Measurements from ENCODE around the gene THOP1. TPM values are rescaled to one million over a fixed set of nuclear protein-coding genes. Genes with fewer than 3 reads are reported as not detected.
"Not testable (repeated sequence)": the region's sequence is repeated elsewhere in the genome, so short reads cannot be mapped to it uniquely, and the experiment has no call there.

The THOP1 gene
- total RNA-seq, 1 donor from 2014 or later = 79.0 TPM

DNA sequence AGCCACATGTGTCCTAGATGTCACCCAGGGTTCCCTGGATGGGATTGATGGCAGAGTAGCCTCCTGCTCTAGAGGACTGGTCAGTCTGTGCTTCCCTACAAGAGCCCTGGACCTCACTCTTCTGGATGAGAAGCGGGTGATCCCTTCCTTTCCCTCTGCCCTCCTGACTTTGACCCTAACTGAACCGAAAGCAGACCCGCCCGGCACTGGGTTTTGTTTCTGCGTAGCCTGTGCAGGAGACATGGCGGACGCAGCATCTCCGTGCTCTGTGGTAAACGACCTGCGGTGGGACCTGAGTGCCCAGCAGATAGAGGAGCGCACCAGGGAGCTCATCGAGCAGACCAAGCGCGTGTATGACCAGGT is 4.9 kb downstream of the THOP1 start:
- H3K36me3 ChIP-seq (ENCODE audit: control insufficient read depth, insufficient read depth, low read length) = no peaks in the 10 kb centered on the region
- no peak overlapping the region for H3K4me3 ChIP-seq (ENCODE audit: low read depth, low read length)
- TF ChIP-seq, protein P1, sequence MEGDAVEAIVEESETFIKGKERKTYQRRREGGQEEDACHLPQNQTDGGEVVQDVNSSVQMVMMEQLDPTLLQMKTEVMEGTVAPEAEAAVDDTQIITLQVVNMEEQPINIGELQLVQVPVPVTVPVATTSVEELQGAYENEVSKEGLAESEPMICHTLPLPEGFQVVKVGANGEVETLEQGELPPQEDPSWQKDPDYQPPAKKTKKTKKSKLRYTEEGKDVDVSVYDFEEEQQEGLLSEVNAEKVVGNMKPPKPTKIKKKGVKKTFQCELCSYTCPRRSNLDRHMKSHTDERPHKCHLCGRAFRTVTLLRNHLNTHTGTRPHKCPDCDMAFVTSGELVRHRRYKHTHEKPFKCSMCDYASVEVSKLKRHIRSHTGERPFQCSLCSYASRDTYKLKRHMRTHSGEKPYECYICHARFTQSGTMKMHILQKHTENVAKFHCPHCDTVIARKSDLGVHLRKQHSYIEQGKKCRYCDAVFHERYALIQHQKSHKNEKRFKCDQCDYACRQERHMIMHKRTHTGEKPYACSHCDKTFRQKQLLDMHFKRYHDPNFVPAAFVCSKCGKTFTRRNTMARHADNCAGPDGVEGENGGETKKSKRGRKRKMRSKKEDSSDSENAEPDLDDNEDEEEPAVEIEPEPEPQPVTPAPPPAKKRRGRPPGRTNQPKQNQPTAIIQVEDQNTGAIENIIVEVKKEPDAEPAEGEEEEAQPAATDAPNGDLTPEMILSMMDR (IDR thresholded peaks at IDR 0.05; ENCODE audit: insufficient read depth, low read length, poor library complexity, severe bottlenecking) = no peak
- DNase-seq (ENCODE audit: low read depth) = no peak
- no peaks in the 10 kb centered on the region for H3K27me3 ChIP-seq (ENCODE audit: control insufficient read depth, insufficient read depth, low read length)

DNA sequence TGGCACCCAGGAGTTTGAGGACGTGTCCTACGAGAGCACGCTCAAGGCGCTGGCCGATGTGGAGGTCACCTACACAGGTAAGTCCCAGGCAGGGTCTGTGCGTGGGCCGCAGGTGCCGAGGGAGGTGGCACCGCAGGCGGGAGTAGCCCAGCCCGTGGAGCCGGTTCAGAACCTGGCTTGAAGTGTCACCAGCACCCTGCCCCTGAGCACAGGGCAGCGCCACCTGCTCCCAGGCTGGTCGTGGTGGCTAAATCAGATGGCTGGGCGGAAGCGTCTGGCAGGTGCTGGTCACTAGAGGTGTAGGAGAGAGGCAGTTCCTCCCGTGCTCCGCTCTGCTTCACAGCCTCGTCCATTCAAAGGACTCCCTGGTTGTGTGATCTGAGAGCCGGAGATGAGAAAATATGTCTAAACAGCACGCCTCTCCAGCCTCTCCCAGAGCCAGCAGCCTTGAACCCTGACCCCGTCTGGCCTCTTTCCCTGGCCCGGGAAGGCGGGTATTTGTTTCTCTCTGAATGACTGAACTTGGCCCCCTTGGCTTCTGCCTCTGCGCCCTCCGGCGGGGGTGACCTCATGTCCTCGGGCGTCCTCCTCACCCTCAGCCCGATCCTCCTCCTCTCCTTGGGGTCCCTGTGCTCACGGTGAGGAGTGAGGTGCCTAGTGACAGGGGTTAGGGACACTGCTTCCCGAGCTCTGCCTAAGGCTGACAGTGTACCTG is 5.4 kb downstream of the THOP1 start:
- Histone ChIP-seq H3K27me3 (ENCODE audit: control insufficient read depth, insufficient read depth, low read length) (no peaks in the 10 kb centered on the region), H3K36me3 (ENCODE audit: control insufficient read depth, insufficient read depth, low read length) (no peaks in the 10 kb centered on the region), H3K4me3 (ENCODE audit: low read depth, low read length) (no peak overlapping the region)
- no peak for DNase-seq (ENCODE audit: low read depth)
- TF ChIP-seq, protein P1 (IDR thresholded peaks at IDR 0.05; ENCODE audit: insufficient read depth, low read length, poor library complexity, severe bottlenecking) = no peak

DNA sequence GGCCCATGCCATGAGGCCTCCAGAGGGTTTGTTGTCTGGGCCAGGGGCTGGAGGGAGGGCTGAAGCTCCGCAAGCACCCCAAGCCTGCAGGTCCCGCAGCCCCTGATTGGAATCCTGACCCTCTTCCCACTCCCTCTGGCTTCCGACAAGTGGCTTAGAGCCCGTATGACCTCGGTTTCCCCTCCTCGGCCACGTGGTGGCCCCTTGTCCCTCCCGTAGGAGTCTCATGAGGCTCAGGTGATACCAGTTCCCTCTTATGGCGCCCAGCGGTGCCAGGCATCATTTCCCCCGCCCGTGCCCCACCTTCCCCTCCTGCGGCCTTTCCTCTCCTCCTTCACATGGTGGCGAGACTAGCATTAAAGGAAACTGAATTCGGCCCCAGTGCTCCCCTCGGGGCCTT is 6.1 kb downstream of the THOP1 start:
- Histone ChIP-seq H3K36me3 (ENCODE audit: control insufficient read depth, insufficient read depth, low read length) (no peaks in the 10 kb centered on the region), H3K27me3 (ENCODE audit: control insufficient read depth, insufficient read depth, low read length) (no peaks in the 10 kb centered on the region), H3K4me3 (ENCODE audit: low read depth, low read length) (no peak overlapping the region)
- DNase-seq (ENCODE audit: low read depth) = no peak
- TF ChIP-seq, protein P1 (IDR thresholded peaks at IDR 0.05; ENCODE audit: insufficient read depth, low read length, poor library complexity, severe bottlenecking) = no peak

GRCh38 chr19:2791876-2792275 is 6.6 kb downstream of the THOP1 start:
- TF ChIP-seq, protein P1 (IDR thresholded peaks at IDR 0.05; ENCODE audit: insufficient read depth, low read length, poor library complexity, severe bottlenecking) = no peak
- no peak overlapping the region for H3K4me3 ChIP-seq (ENCODE audit: low read depth, low read length)
- H3K36me3 ChIP-seq (ENCODE audit: control insufficient read depth, insufficient read depth, low read length) = no peaks in the 10 kb centered on the region
- DNase-seq (ENCODE audit: low read depth) = no peak
- H3K27me3 ChIP-seq (ENCODE audit: control insufficient read depth, insufficient read depth, low read length) = no peaks in the 10 kb centered on the region

DNA sequence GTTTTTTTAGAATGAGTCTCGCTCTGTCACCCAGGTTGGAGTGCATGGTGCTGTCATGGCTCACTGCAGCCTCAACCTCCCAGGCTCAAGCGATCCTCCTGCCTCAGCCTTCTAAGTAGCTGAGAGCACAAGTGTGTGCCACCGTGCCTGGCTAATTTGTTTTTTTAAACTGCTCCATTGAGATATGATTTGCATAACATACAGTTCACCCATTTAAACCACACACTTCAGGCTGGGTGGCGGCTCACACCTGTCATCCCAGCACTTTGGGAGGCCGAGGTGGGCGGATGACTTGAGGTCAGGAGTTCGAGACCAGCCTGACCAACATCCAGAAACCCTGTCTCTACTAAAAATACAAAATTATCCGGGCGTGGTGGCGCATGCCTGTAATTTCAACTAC is 7.4 kb downstream of the THOP1 start:
- not testable (repeated sequence) for H3K4me3 ChIP-seq (ENCODE audit: low read depth, low read length); H3K27me3 ChIP-seq (ENCODE audit: control insufficient read depth, insufficient read depth, low read length); DNase-seq (ENCODE audit: low read depth); H3K36me3 ChIP-seq (ENCODE audit: control insufficient read depth, insufficient read depth, low read length)

GRCh38 chr19:2793126-2793525 is 7.8 kb downstream of the THOP1 start:
- Histone ChIP-seq H3K36me3 (ENCODE audit: control insufficient read depth, insufficient read depth, low read length) (no peaks in the 10 kb centered on the region), H3K27me3 (ENCODE audit: control insufficient read depth, insufficient read depth, low read length) (no peaks in the 10 kb centered on the region), H3K4me3 (ENCODE audit: low read depth, low read length) (no peak overlapping the region)
- TF ChIP-seq, protein P1 (IDR thresholded peaks at IDR 0.05; ENCODE audit: insufficient read depth, low read length, poor library complexity, severe bottlenecking) = no peak
- no peak for DNase-seq (ENCODE audit: low read depth)

All from kidney epithelial cell (primary cell).